Gastrocnemius medialis (tissue), 4 donors: ENCODE data around the gene YTHDC2.

Experiments used
- POLR2A ChIP-seq, 2 donors: fragments of 450-650 bp; IDR thresholded peaks; one replicate each; pipeline ENCODE4 v1.6.1; 2017; ENCODE audit warnings: antibody characterized with exemption in 2 of 2, mild to moderate bottlenecking in 2 of 2, moderate library complexity in 2 of 2
- TF ChIP-seq, protein P1 (sequence below), 5 experiments: fragments of 450-650 bp in 3 of 5; fragments of 200-600 bp in 2 of 5; sonication (generic) in 2 of 5; IDR thresholded peaks in 4 of 5; conservative IDR thresholded peaks in 1 of 5; 1 replicate in 4 of 5; 2 replicates in 1 of 5; pipeline ENCODE4 v1.5.1; 2016 to 2019; ENCODE audit warnings: antibody characterized with exemption in 5 of 5, mild to moderate bottlenecking in 3 of 5, moderate library complexity in 3 of 5

DNA sequence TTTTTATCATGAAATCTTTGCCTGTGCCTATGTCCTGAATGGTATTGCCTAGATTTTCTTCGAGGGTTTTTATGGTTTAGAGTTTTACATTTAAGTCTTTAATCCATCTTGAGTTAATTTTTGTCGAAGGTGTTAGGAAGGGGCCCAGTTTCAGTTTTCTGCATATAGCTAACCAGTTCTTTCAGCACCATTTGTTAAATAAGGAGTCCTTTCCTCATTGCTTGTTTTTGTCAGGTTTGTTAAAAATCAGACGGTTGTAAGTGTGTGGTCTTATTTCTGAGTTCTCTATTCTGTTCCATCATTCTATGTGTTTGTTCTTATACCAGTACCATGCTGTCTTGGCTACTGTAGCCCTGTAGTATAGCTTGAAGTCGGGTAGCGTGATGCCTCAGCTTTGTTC is 55.9 kb downstream of the YTHDC2 start:
- no peak for TF ChIP-seq POLR2A (IDR thresholded peaks at IDR 0.05)
- TF ChIP-seq, protein P1, sequence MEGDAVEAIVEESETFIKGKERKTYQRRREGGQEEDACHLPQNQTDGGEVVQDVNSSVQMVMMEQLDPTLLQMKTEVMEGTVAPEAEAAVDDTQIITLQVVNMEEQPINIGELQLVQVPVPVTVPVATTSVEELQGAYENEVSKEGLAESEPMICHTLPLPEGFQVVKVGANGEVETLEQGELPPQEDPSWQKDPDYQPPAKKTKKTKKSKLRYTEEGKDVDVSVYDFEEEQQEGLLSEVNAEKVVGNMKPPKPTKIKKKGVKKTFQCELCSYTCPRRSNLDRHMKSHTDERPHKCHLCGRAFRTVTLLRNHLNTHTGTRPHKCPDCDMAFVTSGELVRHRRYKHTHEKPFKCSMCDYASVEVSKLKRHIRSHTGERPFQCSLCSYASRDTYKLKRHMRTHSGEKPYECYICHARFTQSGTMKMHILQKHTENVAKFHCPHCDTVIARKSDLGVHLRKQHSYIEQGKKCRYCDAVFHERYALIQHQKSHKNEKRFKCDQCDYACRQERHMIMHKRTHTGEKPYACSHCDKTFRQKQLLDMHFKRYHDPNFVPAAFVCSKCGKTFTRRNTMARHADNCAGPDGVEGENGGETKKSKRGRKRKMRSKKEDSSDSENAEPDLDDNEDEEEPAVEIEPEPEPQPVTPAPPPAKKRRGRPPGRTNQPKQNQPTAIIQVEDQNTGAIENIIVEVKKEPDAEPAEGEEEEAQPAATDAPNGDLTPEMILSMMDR (IDR thresholded peaks at IDR 0.05 in 4 of 5, conservative IDR thresholded peaks at IDR 0.05 in 1 of 5), result no peak
